ELR (cell line): Measurements from ENCODE around the gene RPL10.

Source experiments
- DNase-seq: peaks from one replicate; pipeline ENCODE4 v3.0.0-alpha.2; 2015; ENCODE audit warnings: low read depth

Gene RPL10

GRCh38 chrX:154401045-154401799 is 3.0 kb downstream of the RPL10 start:
- peak; percentile 61 for DNase-seq

DNA sequence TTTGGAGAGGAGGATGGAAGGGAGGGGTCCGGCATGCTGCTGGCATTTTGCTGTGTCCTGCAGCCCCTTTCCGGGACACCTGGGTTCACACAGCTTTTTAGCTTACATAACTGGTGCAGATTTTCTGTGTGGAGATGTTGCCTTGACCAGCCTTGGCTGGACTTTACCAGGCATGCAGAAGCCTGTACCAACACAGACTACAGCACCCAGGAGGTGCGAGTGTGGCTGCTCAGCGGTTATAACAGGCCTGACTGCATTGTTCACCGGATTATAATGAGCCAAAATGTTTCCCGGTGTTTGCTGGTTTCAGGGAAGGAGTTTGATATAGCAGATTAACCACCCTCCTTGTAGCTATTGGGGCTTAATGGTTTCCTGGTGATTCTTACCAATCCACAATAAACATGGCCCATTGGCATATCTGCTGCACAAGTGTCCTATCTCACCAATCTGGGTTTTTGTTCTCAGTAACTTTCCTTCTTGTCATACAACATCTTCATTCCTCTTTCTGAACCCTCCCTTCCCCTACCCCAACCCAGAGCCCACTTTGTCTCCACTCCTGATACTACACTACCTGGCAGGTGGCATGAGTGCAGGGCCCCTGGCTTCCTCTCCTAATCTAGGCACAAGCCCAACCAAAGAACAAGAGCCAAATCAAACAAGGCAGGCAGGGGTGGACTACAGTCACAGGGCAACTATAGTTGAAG is 3.9 kb downstream of the RPL10 start:
- peak; percentile 45 for DNase-seq

DNA sequence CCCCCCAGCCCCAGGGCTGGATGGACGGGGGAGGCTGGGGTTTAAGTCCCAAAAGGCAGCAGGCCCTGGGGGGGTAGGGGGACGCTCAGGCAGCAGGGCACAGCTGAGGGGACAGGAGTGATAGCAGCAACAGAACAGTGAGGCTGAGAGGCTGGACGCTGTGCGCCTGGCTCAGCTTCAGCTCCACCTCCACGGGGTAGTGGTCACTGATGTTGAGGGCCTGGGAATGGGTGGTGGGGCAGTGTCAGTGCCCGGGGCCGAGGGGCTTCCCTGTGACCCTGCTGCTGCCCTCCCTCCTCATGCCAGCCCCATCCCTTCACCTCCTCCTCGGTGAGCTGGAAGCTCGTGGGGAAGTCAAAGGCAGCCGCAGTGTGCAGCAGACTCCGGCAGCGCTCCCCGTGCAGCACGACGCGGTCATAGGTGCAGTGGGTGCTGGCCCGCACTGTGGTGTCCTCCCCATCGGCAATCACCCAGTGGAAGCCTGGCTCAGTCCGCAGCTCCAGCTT is 4.5 kb downstream of the RPL10 start:
- DNase-seq = no peak

DNA sequence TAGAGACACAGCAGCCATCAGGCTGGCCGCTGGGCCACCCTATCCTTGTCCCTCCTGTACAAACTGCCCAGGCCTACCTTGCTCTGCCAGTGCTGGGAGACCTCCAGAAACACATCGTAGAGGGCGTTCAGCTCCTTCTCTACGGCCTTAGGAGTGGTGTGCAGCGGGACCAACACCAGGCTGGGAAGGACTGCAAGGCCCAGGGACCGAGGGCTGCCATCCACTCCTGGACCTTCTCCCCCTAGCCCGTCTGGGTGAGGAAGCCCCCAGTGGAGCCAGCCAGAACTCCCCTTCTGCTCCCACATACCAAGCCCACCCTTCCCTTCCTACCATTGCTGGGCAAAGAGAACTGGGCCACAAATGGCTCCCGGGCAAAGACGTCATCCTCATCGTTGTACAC is 5.0 kb downstream of the RPL10 start:
- DNase-seq = no peak

DNA sequence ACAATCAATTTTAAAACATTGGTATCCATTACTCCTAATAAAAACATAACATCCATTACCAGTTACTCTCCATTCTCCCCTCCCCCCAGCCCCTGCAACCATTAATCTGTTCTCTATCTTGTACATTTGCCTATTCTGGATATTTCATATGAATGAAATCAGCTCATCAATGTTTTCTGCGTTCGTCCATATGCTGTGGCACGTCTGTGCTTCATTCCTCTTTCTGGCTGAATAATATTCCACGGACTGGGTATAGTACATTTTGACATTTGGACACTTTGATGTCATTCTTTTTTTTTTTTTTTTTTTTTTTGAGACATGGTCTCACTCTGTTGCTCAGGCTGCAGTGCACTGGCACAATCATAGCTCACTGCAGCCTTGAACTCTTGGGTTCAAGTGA is 5.7 kb downstream of the RPL10 start:
- DNase-seq = no peak

GRCh38 chrX:154404625-154405192 is 6.5 kb downstream of the RPL10 start:
- DNase-seq = no peak

- DNase-seq = no peak
These were observed 10.6 kb downstream of the RPL10 start for GRCh38 chrX:154408659-154409221.

DNA sequence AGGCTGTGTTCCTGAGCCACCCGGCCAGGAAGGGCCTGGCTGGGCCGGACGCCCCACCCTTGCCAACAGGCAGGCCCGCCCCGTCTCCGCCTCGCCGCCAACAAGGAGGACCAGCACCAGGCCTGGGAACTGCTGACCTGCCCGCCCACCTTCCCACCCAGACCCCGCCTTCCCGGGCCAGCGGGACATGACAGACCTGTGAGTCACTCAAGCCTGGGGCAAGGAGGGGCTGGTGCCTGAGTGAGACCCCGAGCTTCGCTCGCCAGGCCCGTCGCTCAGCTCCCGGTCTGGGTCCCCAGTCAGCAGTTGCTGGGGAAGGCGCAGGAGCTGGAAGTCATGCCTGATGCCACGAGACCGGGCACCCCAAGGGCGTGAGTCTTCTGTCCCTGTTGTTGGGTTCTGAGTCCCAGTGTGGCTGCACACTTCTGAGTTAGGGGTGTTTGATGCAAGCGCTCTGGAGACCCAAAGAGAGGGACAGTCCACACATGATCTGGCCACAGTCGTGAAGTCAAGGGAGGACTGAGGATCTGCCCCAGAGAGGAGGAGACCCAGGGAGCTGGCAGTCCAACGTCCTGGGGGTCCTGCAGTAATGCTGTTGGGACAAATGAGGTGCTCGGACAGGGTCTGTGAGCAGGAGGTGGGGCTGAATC is 11.2 kb downstream of the RPL10 start, which contains the start of gene DNASE1L1:
DNASE1L1 (minus strand) TSS at position 33 of the 650 bp plus-strand sequence. CDS start 3,686 bp downstream, outside the sequence.
- DNase-seq = peak; percentile 94

- DNase-seq = peak; percentile 68
These were observed 13.8 kb downstream of the RPL10 start for GRCh38 chrX:154411981-154412340.

DNA sequence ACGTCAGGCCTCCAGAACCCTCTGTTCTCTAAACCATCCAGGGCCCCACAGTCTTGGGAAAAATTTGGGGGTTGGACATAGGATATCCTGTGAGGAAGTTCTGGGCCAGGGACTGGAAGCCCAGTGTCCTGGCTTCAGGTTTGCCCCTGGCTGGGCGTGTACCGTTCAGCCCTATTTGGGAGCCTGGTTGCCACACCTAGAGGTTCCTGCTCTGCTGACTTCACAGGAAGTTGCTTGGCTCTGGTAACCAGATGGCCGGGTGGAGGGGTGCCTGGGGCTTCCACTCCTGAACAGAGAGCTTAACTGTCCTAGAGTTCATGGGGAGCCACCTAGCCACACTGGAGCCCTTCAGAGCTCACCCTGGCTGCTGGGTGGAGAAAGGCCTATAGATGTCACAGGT is 14.3 kb downstream of the RPL10 start:
- DNase-seq = peak; percentile 22

- no peak for DNase-seq
These were observed 15.0 kb downstream of the RPL10 start for GRCh38 chrX:154413142-154413541.

- DNase-seq = no peak
These were observed 19.0 kb downstream of the RPL10 start for GRCh38 chrX:154417157-154417556.

DNA sequence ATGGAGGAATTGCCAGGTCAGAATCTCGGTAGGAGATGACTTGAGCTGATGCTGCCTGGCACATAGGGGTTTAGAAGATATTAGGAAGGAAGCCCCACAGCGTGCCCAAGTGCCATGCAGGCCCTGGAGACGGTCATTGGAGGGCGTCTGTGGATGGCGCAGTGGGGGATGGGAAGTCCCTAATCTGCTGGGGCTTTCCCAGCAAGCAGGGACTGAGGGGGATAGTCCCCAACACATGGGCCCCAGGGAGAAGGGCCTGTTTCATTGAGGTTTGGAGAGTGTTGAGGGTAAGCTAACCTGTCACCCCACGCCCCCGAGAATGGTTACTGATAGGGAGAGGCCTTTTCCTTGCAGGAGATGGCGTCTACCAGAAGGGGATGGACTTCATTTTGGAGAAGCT is 21.0 kb downstream of the RPL10 start:
- DNase-seq = no peak

DNA sequence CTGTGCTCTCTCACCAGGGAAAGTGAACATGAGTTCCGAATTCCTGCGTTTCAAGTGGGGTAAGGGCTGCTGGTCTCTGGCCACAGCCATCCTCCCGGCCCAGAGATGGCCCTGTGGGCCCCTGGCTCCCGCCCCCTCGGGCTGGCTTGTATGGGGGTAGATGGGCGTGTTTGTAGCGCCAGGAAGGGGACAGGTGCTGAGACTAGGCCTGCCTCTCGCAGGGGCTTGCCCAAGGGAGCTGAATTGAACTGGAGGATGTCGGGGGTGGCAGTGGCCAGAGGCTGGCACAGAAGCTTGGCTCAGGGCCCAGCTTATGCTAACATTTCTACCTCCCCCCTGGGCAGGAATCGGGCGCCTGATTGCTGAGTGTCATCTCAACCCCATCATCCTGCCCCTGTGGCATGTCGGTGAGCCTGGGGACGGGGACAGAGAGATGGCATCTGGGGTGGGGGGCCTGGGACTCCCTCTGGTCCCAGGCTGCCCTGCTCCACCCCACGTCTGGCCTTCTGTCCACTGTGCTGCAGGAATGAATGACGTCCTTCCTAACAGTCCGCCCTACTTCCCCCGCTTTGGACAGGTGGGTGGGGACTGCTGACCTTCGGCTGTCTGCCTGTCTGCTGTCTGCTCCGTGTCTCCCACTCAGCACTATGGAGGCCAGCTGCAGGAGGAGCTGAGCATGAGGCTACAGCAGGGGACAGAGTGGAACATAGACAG is 21.7 kb downstream of the RPL10 start:
- DNase-seq = no peak

GRCh38 chrX:154420402-154420756 is 22.2 kb downstream of the RPL10 start:
- DNase-seq = no peak

GRCh38 chrX:154426916-154427770 is 29.0 kb downstream of the RPL10 start:
- no peak for DNase-seq

DNA sequence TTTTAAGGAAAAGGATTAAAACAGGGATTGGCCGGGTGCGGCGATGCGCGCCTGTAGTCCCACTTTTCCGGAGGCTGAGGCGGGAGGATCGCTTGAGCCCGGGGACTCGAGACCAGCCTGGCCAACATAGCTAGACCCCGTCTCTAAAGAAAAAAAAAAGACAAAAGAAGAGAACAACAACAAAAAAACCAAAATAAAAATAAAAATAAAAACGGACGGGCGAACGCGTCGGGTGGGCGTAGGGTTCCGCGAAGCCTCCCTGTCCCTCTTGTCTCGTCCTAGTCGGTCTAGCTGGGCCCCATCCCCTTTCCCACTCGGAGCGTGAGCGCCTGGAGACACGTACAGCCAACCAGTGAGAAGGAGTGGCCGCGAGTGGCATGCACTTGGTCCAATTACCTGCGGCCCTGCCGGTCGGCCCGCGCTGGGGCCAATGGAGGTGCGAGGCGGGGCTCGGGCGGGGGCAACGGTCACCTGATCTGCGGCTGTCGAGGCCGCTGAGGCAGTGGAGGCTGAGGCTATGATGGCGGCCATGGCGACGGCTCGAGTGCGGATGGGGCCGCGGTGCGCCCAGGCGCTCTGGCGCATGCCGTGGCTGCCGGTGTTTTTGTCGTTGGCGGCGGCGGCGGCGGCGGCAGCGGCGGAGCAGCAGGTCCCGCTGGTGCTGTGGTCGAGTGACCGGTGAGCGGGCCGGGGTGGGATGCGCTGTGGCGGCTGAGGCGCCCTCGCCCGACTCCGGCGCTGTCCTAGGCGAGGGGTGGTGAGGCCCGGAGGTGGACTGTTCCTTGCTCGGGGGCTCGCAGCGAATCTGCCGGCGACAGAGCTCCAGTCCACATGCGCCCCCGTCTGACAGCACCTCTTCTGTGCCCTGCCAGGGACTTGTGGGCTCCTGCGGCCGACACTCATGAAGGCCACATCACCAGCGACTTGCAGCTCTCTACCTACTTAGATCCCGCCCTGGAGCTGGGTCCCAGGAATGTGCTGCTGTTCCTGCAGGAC is 30.3 kb downstream of the RPL10 start, which contains the start of gene ATP6AP1:
ATP6AP1 (plus strand) TSS at position 502 of the 996 bp plus-strand sequence; CDS start at position 518, 16 bp downstream.
- DNase-seq = peak; percentile 93

- DNase-seq = no peak
These were observed 31.5 kb downstream of the RPL10 start for GRCh38 chrX:154429711-154430110.

DNA sequence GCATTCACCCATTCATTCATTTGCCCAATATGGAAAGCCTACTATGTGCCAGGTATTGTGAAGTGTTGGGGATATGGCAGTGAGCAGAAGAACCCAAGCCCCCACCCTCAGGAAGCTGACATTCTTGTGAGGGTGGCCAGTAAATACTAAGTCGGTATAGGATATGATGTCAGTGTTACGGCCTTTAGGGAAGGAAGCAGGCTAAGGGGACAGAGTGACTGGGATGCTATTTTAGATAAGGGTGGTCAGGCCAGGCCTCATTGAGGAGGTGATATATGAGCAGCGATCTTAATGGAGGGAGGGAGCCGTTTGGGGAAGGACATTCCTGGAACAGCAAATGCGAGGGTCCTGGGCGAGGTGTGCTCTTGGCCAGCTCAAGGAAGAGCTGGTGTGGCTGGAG is 32.3 kb downstream of the RPL10 start:
- no peak for DNase-seq
